Measurements from ENCODE around the gene GLIS1.

DNA sequence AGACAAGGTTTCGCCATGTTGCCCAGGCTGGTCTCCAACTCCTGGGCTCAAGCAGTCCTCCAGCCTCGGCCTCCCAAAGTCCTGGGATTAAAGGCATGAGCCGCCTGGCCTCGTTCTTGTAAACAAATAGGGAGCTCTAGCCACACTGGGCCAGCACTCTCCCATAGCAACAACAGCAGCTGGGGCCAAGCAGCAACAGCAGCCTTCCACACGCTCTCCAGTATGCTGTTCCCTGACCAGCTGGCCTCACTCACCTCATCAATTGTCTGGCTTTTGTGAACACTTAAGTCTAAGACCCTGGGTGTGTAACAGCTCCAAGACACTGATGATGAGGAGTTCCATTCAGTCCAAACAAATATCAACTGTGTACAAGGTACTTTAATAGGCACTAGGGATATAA, 16.9 kb upstream of the GLIS1 start:
- TF ChIP-seq, protein P1, sequence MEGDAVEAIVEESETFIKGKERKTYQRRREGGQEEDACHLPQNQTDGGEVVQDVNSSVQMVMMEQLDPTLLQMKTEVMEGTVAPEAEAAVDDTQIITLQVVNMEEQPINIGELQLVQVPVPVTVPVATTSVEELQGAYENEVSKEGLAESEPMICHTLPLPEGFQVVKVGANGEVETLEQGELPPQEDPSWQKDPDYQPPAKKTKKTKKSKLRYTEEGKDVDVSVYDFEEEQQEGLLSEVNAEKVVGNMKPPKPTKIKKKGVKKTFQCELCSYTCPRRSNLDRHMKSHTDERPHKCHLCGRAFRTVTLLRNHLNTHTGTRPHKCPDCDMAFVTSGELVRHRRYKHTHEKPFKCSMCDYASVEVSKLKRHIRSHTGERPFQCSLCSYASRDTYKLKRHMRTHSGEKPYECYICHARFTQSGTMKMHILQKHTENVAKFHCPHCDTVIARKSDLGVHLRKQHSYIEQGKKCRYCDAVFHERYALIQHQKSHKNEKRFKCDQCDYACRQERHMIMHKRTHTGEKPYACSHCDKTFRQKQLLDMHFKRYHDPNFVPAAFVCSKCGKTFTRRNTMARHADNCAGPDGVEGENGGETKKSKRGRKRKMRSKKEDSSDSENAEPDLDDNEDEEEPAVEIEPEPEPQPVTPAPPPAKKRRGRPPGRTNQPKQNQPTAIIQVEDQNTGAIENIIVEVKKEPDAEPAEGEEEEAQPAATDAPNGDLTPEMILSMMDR (IDR thresholded peaks at IDR 0.05; ENCODE audit: low read depth, low read length, poor library complexity, severe bottlenecking) = no peak
- no peak for TF ChIP-seq EZH2phosphoT487 (IDR thresholded peaks at IDR 0.05; ENCODE audit: borderline replicate concordance, low read length)

Data from DOHH2 (cell line).